GM12875 (cell line): Measurements from ENCODE around the gene VPS8.

Experiments used
- H3K4me3 ChIP-seq: one replicate; pipeline ENCODE4 v1.5.1; 2011; ENCODE audit warnings: low read depth, low read length, control low read depth
- CTCF ChIP-seq: IDR thresholded peaks from 2 replicates; pipeline ENCODE4 v1.5.1; 2011; ENCODE audit warnings: low read depth, mild to moderate bottlenecking, control low read depth, inconsistent platforms, low read length, moderate library complexity, borderline replicate concordance; ENCODE audit not compliant: insufficient read depth

Gene VPS8

GRCh38 chr3:184864000-184864399 is 52.0 kb downstream of the VPS8 start:
- TF ChIP-seq CTCF, result no peak

GRCh38 chr3:184868477-184868876 is 56.5 kb downstream of the VPS8 start:
- H3K4me3 ChIP-seq, result no peak overlapping the region
- no peak for TF ChIP-seq CTCF

More at GRCh38 chr3:184864000-184864399, 52.0 kb downstream of the VPS8 start:
- H3K4me3 ChIP-seq, result no peak overlapping the region

- no peak overlapping the region for H3K4me3 ChIP-seq
- no peak for TF ChIP-seq CTCF
Observed at GRCh38 chr3:184872200-184872599, 60.2 kb downstream of the VPS8 start.

- no peak overlapping the region for H3K4me3 ChIP-seq
Observed at GRCh38 chr3:184873141-184873540, 61.2 kb downstream of the VPS8 start.

GRCh38 chr3:184874709-184875644 is 63.0 kb downstream of the VPS8 start:
- TF ChIP-seq CTCF, result peak; percentile 43; the same call in 1 of the 2 replicates
- no peak overlapping the region for H3K4me3 ChIP-seq

More at GRCh38 chr3:184873141-184873540, 61.2 kb downstream of the VPS8 start:
- TF ChIP-seq CTCF, result no peak

- no peak for TF ChIP-seq CTCF
- H3K4me3 ChIP-seq, result no peak overlapping the region
Observed at GRCh38 chr3:184880276-184881019, 68.5 kb downstream of the VPS8 start.
